ENCODE measurements around the gene TBC1D2. TPM values are rescaled to one million over a fixed set of nuclear protein-coding genes. Genes with fewer than 3 reads are reported as not detected.
A peak's percentile ranks its signal among the peaks of the same experiment; 100 is the strongest.

Gene TBC1D2
- total and polyA plus RNA-seq, 2 donors (not counting 1 experiment from before 2014, with no cell fraction given): 7.5 to 24.9 TPM

DNA sequence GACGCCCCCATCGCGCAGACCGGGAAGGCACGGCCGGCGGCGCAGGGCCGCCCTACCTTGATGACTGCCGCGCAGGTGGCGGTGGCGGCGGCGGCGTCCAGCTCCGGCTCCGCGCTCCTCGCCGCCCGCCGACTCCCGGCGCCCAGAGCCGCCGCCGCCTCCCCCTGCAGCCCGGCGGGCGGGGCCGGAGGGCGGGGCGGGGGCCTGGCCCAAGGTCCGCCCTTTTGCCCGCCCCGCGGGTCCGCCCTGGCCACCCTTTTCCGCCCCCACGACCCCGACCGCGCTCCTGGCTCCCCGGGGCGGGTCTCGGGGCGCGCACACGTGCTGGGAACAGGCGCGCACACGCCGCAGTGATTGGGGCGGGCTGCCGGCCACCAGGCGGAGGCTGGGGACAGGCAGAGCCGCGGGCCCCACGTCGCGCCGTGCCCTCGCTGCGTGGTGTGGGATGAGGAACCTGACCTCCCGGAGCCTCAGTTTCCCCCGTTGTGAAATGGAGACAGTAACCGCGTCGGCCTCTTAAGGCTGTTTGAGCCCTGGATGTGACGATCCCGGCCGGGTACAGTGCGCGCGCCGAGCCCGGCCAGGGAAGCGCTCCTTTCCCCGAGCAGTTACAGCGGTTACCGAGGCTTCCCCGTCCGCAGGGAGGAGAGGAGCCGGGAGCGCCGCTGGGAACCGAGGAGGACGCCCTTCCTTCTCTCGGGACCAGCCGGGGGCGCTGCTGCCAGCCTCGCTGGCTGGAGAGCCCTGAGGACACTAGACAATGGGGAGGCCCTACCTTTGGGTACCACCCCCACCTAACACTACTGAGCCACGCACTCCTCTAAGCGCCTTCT, 62.7 kb downstream of the TBC1D2 start, which contains the start of gene CORO2A:
Gene CORO2A, minus strand, starts transcription at position 135 of the 833 bp plus-strand sequence. CDS start 34,977 bp downstream, outside the sequence.
- Histone ChIP-seq H3K4me1 (ENCODE audit: control insufficient read depth, extremely low read depth, insufficient read depth, low read length) (no peaks in the 10 kb centered on the region), H3K9me3 (ENCODE audit: control insufficient read depth, insufficient read depth, low read depth, low read length) (no peaks in the 10 kb centered on the region), H3K36me3 (ENCODE audit: control insufficient read depth, insufficient read depth, low read length) (no peaks in the 10 kb centered on the region), H3K79me2 (ENCODE audit: control insufficient read depth, insufficient read depth, low read length) (no peaks in the 10 kb centered on the region), H3K27me3 (ENCODE audit: control insufficient read depth, insufficient read depth, low read length) (peaks cover 9% of the 10 kb centered on the region), H3K4me3 (replicated peaks in 1 of 4; ENCODE audit: control extremely low read depth in 1 of 4, insufficient read depth in 1 of 4, low read depth in 3 of 4, low read length in 4 of 4) (peak within 1 kb of the TSS; percentile 23 to 74 (median 52)), H3K9ac (ENCODE audit: insufficient read depth, low read length) (no peak within 1 kb of the TSS), H3K27ac (ENCODE audit: insufficient read depth, low read length) (no peak within 1 kb of the TSS), H3K4me2 (ENCODE audit: extremely low read depth, insufficient read depth, low read length) (peak within 1 kb of the TSS; percentile 71), H2AFZ (ENCODE audit: low read length) (peak within 1 kb of the TSS; percentile 26), H4K20me1 (ENCODE audit: control insufficient read depth, extremely low read depth, insufficient read depth, low read length) (no peaks in the 10 kb centered on the region)
- TF ChIP-seq, protein P1, sequence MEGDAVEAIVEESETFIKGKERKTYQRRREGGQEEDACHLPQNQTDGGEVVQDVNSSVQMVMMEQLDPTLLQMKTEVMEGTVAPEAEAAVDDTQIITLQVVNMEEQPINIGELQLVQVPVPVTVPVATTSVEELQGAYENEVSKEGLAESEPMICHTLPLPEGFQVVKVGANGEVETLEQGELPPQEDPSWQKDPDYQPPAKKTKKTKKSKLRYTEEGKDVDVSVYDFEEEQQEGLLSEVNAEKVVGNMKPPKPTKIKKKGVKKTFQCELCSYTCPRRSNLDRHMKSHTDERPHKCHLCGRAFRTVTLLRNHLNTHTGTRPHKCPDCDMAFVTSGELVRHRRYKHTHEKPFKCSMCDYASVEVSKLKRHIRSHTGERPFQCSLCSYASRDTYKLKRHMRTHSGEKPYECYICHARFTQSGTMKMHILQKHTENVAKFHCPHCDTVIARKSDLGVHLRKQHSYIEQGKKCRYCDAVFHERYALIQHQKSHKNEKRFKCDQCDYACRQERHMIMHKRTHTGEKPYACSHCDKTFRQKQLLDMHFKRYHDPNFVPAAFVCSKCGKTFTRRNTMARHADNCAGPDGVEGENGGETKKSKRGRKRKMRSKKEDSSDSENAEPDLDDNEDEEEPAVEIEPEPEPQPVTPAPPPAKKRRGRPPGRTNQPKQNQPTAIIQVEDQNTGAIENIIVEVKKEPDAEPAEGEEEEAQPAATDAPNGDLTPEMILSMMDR (conservative IDR thresholded peaks at IDR 0.05 in 1 of 2, IDR thresholded peaks at IDR 0.05 in 1 of 2; ENCODE audit: low read depth in 1 of 2, low read length in 2 of 2): peak; percentile 34 to 57
- no peak for TF ChIP-seq EZH2 (IDR thresholded peaks at IDR 0.05; ENCODE audit: low read length, missing control alignments)
- peak; percentile 58 to 68 for DNase-seq (ENCODE audit: low read depth in 2 of 2)

DNA sequence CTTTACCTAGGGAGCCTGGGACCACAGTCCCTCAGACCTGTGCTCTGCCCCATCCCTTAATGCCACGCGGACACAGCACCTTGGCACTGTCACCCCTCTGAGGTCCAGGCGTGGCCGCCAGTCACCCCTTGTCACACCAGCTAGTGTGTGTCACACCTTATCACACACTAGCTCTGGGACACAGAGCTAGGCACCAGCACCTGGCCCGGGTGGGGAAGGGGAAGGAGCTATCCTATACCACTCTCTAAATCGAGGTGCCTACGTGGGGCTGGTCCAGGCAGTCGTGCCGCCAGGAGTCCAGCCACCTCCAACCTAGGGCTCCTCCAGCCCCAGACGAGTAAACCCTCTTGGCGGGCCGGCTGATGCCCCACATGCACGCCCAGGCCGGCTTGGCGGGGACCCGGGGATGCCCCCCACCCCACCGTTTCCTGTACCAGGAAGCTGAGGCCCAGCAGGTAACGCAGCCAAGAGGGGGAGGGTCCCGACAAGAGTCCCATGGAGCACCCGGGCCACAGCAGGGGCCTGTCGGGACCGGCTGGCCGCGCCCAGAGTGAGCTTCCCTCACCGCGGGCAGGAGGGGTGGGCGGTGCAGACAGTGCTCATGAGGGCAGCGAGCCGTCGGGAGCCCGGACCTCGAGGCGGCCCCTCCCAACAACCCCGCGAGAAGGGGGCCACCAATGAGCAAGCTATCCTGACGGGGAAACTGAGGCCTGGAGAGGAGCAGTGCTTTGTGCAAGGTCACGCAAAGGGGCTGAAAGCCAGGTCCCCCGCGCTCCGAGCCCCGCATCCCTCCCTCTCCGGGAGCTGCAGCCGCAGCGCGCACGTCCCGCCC, 63.6 kb downstream of the TBC1D2 start:
- peak overlapping the region; percentile 71 for H3K4me2 ChIP-seq (ENCODE audit: extremely low read depth, insufficient read depth, low read length)
- H3K4me3 ChIP-seq (replicated peaks in 1 of 4; ENCODE audit: control extremely low read depth in 1 of 4, insufficient read depth in 1 of 4, low read depth in 3 of 4, low read length in 4 of 4): peak overlapping the region in 3 of 4 experiments; percentile 40 to 74 (median 42)
- H3K27ac ChIP-seq (ENCODE audit: insufficient read depth, low read length): no peak overlapping the region
- H3K9me3 ChIP-seq (ENCODE audit: control insufficient read depth, insufficient read depth, low read depth, low read length): no peaks in the 10 kb centered on the region
- peaks cover 9% of the 10 kb centered on the region for H3K27me3 ChIP-seq (ENCODE audit: control insufficient read depth, insufficient read depth, low read length)
- peak overlapping the region; percentile 26 for H2AFZ ChIP-seq (ENCODE audit: low read length)
- H4K20me1 ChIP-seq (ENCODE audit: control insufficient read depth, extremely low read depth, insufficient read depth, low read length): no peaks in the 10 kb centered on the region
- H3K79me2 ChIP-seq (ENCODE audit: control insufficient read depth, insufficient read depth, low read length): no peaks in the 10 kb centered on the region
- no peaks in the 10 kb centered on the region for H3K4me1 ChIP-seq (ENCODE audit: control insufficient read depth, extremely low read depth, insufficient read depth, low read length)
- no peaks in the 10 kb centered on the region for H3K36me3 ChIP-seq (ENCODE audit: control insufficient read depth, insufficient read depth, low read length)
- TF ChIP-seq, protein P1 (conservative IDR thresholded peaks at IDR 0.05 in 1 of 2, IDR thresholded peaks at IDR 0.05 in 1 of 2; ENCODE audit: low read depth in 1 of 2, low read length in 2 of 2): no peak
- TF ChIP-seq EZH2 (IDR thresholded peaks at IDR 0.05; ENCODE audit: low read length, missing control alignments): peak; percentile 2
- H3K9ac ChIP-seq (ENCODE audit: insufficient read depth, low read length): no peak overlapping the region
- no peak for DNase-seq (ENCODE audit: low read depth in 2 of 2)

DNA sequence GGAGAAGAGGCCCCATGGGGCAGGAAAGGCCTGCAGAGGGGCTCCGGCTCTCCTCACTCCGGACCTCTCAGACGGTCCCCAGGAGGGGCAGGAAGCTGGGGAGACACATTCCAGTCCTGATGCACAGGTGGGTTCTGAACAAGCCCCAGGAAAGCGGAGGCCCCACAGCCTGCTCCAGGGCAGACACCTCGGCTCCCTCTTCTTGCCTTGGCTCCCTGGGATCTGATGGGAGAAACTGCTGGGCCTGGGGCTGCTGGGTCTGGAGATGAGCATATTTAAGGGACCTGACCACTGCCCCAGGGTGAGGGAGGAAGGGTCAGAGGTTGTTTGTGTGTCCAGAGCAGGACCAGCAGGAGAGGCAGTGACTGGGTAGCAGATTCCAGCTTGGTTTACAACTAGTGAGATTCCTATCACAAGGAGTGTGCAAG, 64.3 kb downstream of the TBC1D2 start:
- Histone ChIP-seq H4K20me1 (ENCODE audit: control insufficient read depth, extremely low read depth, insufficient read depth, low read length) (no peaks in the 10 kb centered on the region), H3K4me1 (ENCODE audit: control insufficient read depth, extremely low read depth, insufficient read depth, low read length) (no peaks in the 10 kb centered on the region), H2AFZ (ENCODE audit: low read length) (no peak overlapping the region), H3K79me2 (ENCODE audit: control insufficient read depth, insufficient read depth, low read length) (no peaks in the 10 kb centered on the region), H3K36me3 (ENCODE audit: control insufficient read depth, insufficient read depth, low read length) (no peaks in the 10 kb centered on the region), H3K27me3 (ENCODE audit: control insufficient read depth, insufficient read depth, low read length) (peaks cover 9% of the 10 kb centered on the region), H3K27ac (ENCODE audit: insufficient read depth, low read length) (no peak overlapping the region), H3K9ac (ENCODE audit: insufficient read depth, low read length) (no peak overlapping the region), H3K9me3 (ENCODE audit: control insufficient read depth, insufficient read depth, low read depth, low read length) (no peaks in the 10 kb centered on the region), H3K4me3 (replicated peaks in 1 of 4; ENCODE audit: control extremely low read depth in 1 of 4, insufficient read depth in 1 of 4, low read depth in 3 of 4, low read length in 4 of 4) (no peak overlapping the region), H3K4me2 (ENCODE audit: extremely low read depth, insufficient read depth, low read length) (no peak overlapping the region)
- no peak for DNase-seq (ENCODE audit: low read depth in 2 of 2)
- no peak for TF ChIP-seq EZH2 (IDR thresholded peaks at IDR 0.05; ENCODE audit: low read length, missing control alignments)
- TF ChIP-seq, protein P1 (conservative IDR thresholded peaks at IDR 0.05 in 1 of 2, IDR thresholded peaks at IDR 0.05 in 1 of 2; ENCODE audit: low read depth in 1 of 2, low read length in 2 of 2): no peak

All from fibroblast of lung (primary cell).